ENCODE results near the gene CDK13.

The CDK13 gene

DNA sequence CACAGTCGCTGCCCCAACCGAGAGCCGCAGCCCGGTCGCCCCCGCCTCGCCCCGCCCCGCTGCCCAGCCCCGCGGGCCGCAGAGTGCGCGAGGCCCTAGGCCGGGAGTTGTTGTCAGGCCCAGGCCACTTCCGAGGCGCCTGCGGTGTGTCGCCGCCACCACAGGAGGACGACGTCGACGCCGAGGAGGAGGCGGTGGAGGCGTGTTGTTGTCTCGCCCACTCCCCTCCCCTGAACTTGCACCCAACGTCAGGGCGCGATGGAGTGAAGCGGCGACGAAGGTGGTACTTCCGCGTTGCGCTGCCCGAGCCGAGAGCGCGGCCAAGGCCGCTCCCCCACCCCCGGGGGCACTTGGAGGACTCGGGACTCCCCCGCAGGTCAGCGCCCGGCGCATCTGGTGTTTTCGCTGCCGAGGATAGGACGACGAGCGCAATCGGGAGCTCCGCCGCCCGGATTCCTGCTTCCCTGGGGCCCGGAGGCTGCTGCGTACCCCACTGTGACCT, at the start of gene CDK13 (continued):
- TF ChIP-seq ZNF214 (tag by site-specific recombination; IDR thresholded peaks at IDR 0.05; ENCODE audit: borderline replicate concordance) (no peak), ZNF23 (tag by site-specific recombination; IDR thresholded peaks at IDR 0.05; ENCODE audit: borderline replicate concordance) (no peak), ZNF658 (tag by site-specific recombination; IDR thresholded peaks at IDR 0.05) (no peak), TRIM28 (IDR thresholded peaks at IDR 0.05; ENCODE audit: borderline replicate concordance, low read length) (no peak), ZNF792 (tag by site-specific recombination; IDR thresholded peaks at IDR 0.05) (no peak), ZNF239 (tag by site-specific recombination; IDR thresholded peaks at IDR 0.05) (no peak), ZXDB (tag by site-specific recombination; IDR thresholded peaks at IDR 0.05) (peak; percentile 30; the same call in 1 of the 2 replicates), ZNF48 (tag by site-specific recombination; IDR thresholded peaks at IDR 0.05) (no peak), GLI2 (tag by site-specific recombination; IDR thresholded peaks at IDR 0.05; ENCODE audit: borderline replicate concordance, low read depth) (no peak), ZNF521 (tag by site-specific recombination; IDR thresholded peaks at IDR 0.05) (no peak), ZBTB20 (tag by site-specific recombination; IDR thresholded peaks at IDR 0.05) (peak; percentile 22; the same call in 1 of the 2 replicates), GLI4 (tag by site-specific recombination; IDR thresholded peaks at IDR 0.05) (no peak), ZNF530 (tag by site-specific recombination; IDR thresholded peaks at IDR 0.05; ENCODE audit: low read depth) (no peak), ZNF610 (tag by site-specific recombination; IDR thresholded peaks at IDR 0.05; ENCODE audit: borderline replicate concordance) (no peak), ZNF10 (tag by site-specific recombination; IDR thresholded peaks at IDR 0.05) (no peak), ZNF324 (tag by site-specific recombination; IDR thresholded peaks at IDR 0.05) (0 out of 2 replicates have a peak, but pooled peaks have one; percentile 25), ZNF549 (tag by site-specific recombination; IDR thresholded peaks at IDR 0.05) (no peak), ZNF830 (tag by site-specific recombination; IDR thresholded peaks at IDR 0.05; ENCODE audit: low read depth) (no peak), ZNF350 (tag by site-specific recombination; IDR thresholded peaks at IDR 0.05) (no peak), KLF16 (tag by site-specific recombination; IDR thresholded peaks at IDR 0.05) (no peak; the same call in 1 of the 2 replicates), ZNF114 (tag by site-specific recombination; IDR thresholded peaks at IDR 0.05) (no peak), ZNF274 (IDR thresholded peaks at IDR 0.05; ENCODE audit: low read length) (no peak), ZNF274 (tag by site-specific recombination; IDR thresholded peaks at IDR 0.05; ENCODE audit: borderline replicate concordance) (no peak), ZFP41 (tag by site-specific recombination; IDR thresholded peaks at IDR 0.05; ENCODE audit: borderline replicate concordance) (no peak), ZNF600 (tag by site-specific recombination; IDR thresholded peaks at IDR 0.05) (no peak)
- TF ChIP-seq, protein P1, sequence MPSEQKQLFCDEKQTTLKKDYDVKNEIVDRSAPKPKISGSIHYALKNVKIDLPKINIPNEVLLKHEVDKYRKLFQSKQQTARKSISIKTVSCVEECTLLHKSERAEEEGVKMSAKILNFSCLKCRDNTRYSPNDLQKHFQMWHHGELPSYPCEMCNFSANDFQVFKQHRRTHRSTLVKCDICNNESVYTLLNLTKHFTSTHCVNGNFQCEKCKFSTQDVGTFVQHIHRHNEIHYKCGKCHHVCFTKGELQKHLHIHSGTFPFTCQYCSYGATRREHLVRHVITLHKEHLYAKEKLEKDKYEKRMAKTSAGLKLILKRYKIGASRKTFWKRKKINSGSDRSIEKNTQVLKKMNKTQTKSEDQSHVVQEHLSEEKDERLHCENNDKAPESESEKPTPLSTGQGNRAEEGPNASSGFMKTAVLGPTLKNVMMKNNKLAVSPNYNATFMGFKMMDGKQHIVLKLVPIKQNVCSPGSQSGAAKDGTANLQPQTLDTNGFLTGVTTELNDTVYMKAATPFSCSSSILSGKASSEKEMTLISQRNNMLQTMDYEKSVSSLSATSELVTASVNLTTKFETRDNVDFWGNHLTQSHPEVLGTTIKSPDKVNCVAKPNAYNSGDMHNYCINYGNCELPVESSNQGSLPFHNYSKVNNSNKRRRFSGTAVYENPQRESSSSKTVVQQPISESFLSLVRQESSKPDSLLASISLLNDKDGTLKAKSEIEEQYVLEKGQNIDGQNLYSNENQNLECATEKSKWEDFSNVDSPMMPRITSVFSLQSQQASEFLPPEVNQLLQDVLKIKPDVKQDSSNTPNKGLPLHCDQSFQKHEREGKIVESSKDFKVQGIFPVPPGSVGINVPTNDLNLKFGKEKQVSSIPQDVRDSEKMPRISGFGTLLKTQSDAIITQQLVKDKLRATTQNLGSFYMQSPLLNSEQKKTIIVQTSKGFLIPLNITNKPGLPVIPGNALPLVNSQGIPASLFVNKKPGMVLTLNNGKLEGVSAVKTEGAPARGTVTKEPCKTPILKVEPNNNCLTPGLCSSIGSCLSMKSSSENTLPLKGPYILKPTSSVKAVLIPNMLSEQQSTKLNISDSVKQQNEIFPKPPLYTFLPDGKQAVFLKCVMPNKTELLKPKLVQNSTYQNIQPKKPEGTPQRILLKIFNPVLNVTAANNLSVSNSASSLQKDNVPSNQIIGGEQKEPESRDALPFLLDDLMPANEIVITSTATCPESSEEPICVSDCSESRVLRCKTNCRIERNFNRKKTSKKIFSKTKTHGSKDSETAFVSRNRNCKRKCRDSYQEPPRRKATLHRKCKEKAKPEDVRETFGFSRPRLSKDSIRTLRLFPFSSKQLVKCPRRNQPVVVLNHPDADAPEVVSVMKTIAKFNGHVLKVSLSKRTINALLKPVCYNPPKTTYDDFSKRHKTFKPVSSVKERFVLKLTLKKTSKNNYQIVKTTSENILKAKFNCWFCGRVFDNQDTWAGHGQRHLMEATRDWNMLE (tag by site-specific recombination; conservative IDR thresholded peaks at IDR 0.05; ENCODE audit: low read depth) = no peak
- TF ChIP-seq, protein P2, sequence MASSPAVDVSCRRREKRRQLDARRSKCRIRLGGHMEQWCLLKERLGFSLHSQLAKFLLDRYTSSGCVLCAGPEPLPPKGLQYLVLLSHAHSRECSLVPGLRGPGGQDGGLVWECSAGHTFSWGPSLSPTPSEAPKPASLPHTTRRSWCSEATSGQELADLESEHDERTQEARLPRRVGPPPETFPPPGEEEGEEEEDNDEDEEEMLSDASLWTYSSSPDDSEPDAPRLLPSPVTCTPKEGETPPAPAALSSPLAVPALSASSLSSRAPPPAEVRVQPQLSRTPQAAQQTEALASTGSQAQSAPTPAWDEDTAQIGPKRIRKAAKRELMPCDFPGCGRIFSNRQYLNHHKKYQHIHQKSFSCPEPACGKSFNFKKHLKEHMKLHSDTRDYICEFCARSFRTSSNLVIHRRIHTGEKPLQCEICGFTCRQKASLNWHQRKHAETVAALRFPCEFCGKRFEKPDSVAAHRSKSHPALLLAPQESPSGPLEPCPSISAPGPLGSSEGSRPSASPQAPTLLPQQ (tag by site-specific recombination; IDR thresholded peaks at IDR 0.05) = no peak
- TF ChIP-seq, protein P3, sequence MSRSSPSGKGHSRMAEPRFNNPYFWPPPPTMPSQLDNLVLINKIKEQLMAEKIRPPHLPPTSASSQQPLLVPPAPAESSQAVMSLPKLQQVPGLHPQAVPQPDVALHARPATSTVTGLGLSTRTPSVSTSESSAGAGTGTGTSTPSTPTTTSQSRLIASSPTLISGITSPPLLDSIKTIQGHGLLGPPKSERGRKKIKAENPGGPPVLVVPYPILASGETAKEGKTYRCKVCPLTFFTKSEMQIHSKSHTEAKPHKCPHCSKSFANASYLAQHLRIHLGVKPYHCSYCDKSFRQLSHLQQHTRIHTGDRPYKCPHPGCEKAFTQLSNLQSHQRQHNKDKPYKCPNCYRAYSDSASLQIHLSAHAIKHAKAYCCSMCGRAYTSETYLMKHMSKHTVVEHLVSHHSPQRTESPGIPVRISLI (tag by site-specific recombination; IDR thresholded peaks at IDR 0.05) = no peak
- TF ChIP-seq, protein P4, sequence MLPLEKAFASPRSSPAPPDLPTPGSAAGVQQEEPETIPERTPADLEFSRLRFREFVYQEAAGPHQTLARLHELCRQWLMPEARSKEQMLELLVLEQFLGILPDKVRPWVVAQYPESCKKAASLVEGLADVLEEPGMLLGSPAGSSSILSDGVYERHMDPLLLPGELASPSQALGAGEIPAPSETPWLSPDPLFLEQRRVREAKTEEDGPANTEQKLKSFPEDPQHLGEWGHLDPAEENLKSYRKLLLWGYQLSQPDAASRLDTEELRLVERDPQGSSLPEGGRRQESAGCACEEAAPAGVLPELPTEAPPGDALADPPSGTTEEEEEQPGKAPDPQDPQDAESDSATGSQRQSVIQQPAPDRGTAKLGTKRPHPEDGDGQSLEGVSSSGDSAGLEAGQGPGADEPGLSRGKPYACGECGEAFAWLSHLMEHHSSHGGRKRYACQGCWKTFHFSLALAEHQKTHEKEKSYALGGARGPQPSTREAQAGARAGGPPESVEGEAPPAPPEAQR (tag by site-specific recombination; IDR thresholded peaks at IDR 0.05) = no peak
- TF ChIP-seq, protein P5, sequence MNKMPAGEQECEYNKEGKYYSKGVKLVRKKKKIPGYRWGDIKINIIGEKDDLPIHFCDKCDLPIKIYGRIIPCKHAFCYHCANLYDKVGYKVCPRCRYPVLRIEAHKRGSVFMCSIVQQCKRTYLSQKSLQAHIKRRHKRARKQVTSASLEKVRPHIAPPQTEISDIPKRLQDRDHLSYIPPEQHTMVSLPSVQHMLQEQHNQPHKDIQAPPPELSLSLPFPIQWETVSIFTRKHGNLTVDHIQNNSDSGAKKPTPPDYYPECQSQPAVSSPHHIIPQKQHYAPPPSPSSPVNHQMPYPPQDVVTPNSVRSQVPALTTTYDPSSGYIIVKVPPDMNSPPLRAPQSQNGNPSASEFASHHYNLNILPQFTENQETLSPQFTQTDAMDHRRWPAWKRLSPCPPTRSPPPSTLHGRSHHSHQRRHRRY (tag by site-specific recombination; IDR thresholded peaks at IDR 0.05) = no peak
